IPS-18a (cell line): ENCODE results near the gene STPG4.

ENCODE experiments used
- H3K27ac ChIP-seq: one replicate; pipeline ENCODE4 v1.5.1; 2013; ENCODE audit warnings: low read length
- H3K27me3 ChIP-seq: one replicate; pipeline ENCODE4 v1.6.1; 2013; ENCODE audit warnings: mild to moderate bottlenecking, low read length; ENCODE audit not compliant: control insufficient read depth, insufficient read depth
- H3K36me3 ChIP-seq: one replicate; pipeline ENCODE4 v1.6.1; 2013; ENCODE audit warnings: low read depth, low read length; ENCODE audit not compliant: control insufficient read depth
- H3K4me1 ChIP-seq: one replicate; pipeline ENCODE4 v1.6.1; 2013; ENCODE audit warnings: low read depth, low read length; ENCODE audit not compliant: control insufficient read depth
- H3K4me3 ChIP-seq: one replicate; pipeline ENCODE4 v1.5.1; 2013; ENCODE audit warnings: low read length
- H3K9ac ChIP-seq: one replicate; pipeline ENCODE4 v1.6.1; 2013; ENCODE audit warnings: mild to moderate bottlenecking, low read length, moderate library complexity
- H3K9me3 ChIP-seq: one replicate; pipeline ENCODE4 v1.6.1; 2013; ENCODE audit warnings: low read depth, low read length; ENCODE audit not compliant: control insufficient read depth

Gene STPG4

GRCh38 chr2:47075361-47076125, 79.6 kb downstream of the STPG4 start:
- H3K4me1 ChIP-seq, result peaks cover 21% of the 10 kb centered on the region

GRCh38 chr2:47074691-47075090, 80.4 kb downstream of the STPG4 start:
- no peak overlapping the region for H3K9ac ChIP-seq
- peaks cover 28% of the 10 kb centered on the region for H3K4me1 ChIP-seq
- H3K9me3 ChIP-seq, result no peaks in the 10 kb centered on the region
- H3K27me3 ChIP-seq, result no peaks in the 10 kb centered on the region
- no peak overlapping the region for H3K4me3 ChIP-seq
- H3K27ac ChIP-seq, result no peak overlapping the region
- H3K36me3 ChIP-seq, result no peaks in the 10 kb centered on the region

More at GRCh38 chr2:47075361-47076125, 79.6 kb downstream of the STPG4 start:
- no peak overlapping the region for H3K4me3 ChIP-seq
- no peaks in the 10 kb centered on the region for H3K9me3 ChIP-seq
- no peaks in the 10 kb centered on the region for H3K36me3 ChIP-seq
- no peak overlapping the region for H3K9ac ChIP-seq
- no peaks in the 10 kb centered on the region for H3K27me3 ChIP-seq
- no peak overlapping the region for H3K27ac ChIP-seq

- Histone ChIP-seq H3K27ac (no peak overlapping the region), H3K4me1 (peaks cover 33% of the 10 kb centered on the region), H3K4me3 (no peak overlapping the region), H3K27me3 (no peaks in the 10 kb centered on the region), H3K36me3 (no peaks in the 10 kb centered on the region), H3K9ac (no peak overlapping the region), H3K9me3 (no peaks in the 10 kb centered on the region)
Observed at GRCh38 chr2:47073641-47074040, 81.5 kb downstream of the STPG4 start.

GRCh38 chr2:47073217-47073616, 81.9 kb downstream of the STPG4 start:
- peaks cover 33% of the 10 kb centered on the region for H3K4me1 ChIP-seq
- no peak overlapping the region for H3K9ac ChIP-seq
- no peaks in the 10 kb centered on the region for H3K27me3 ChIP-seq
- no peaks in the 10 kb centered on the region for H3K36me3 ChIP-seq
- H3K27ac ChIP-seq, result no peak overlapping the region
- no peaks in the 10 kb centered on the region for H3K9me3 ChIP-seq
- no peak overlapping the region for H3K4me3 ChIP-seq

GRCh38 chr2:47072728-47073191, 82.3 kb downstream of the STPG4 start:
- Histone ChIP-seq H3K9ac (no peak overlapping the region), H3K36me3 (no peaks in the 10 kb centered on the region)

GRCh38 chr2:47072018-47072691, 83.0 kb downstream of the STPG4 start:
- H3K27ac ChIP-seq, result no peak overlapping the region
- H3K9ac ChIP-seq, result no peak overlapping the region
- no peak overlapping the region for H3K4me3 ChIP-seq
- no peaks in the 10 kb centered on the region for H3K27me3 ChIP-seq
- H3K4me1 ChIP-seq, result peaks cover 28% of the 10 kb centered on the region
- no peaks in the 10 kb centered on the region for H3K36me3 ChIP-seq
- H3K9me3 ChIP-seq, result no peaks in the 10 kb centered on the region

More at GRCh38 chr2:47072728-47073191, 82.3 kb downstream of the STPG4 start:
- Histone ChIP-seq H3K4me1 (peaks cover 33% of the 10 kb centered on the region), H3K27ac (no peak overlapping the region), H3K27me3 (no peaks in the 10 kb centered on the region), H3K9me3 (no peaks in the 10 kb centered on the region), H3K4me3 (no peak overlapping the region)

GRCh38 chr2:47070920-47071824, 83.9 kb downstream of the STPG4 start:
- peaks cover 19% of the 10 kb centered on the region for H3K4me1 ChIP-seq
- no peak overlapping the region for H3K27ac ChIP-seq

GRCh38 chr2:47070155-47070919, 84.8 kb downstream of the STPG4 start:
- no peak overlapping the region for H3K4me3 ChIP-seq
- H3K36me3 ChIP-seq, result no peaks in the 10 kb centered on the region
- no peak overlapping the region for H3K27ac ChIP-seq
- H3K9me3 ChIP-seq, result no peaks in the 10 kb centered on the region
- H3K27me3 ChIP-seq, result no peaks in the 10 kb centered on the region
- H3K9ac ChIP-seq, result no peak overlapping the region
- peaks cover 26% of the 10 kb centered on the region for H3K4me1 ChIP-seq

More at GRCh38 chr2:47070920-47071824, 83.9 kb downstream of the STPG4 start:
- Histone ChIP-seq H3K9ac (no peak overlapping the region), H3K9me3 (no peaks in the 10 kb centered on the region), H3K36me3 (no peaks in the 10 kb centered on the region), H3K4me3 (no peak overlapping the region), H3K27me3 (no peaks in the 10 kb centered on the region)

GRCh38 chr2:47069628-47070154, 85.4 kb downstream of the STPG4 start:
- Histone ChIP-seq H3K9ac (no peak overlapping the region), H3K27me3 (no peaks in the 10 kb centered on the region), H3K27ac (no peak overlapping the region), H3K4me1 (peaks cover 29% of the 10 kb centered on the region), H3K9me3 (no peaks in the 10 kb centered on the region), H3K36me3 (no peaks in the 10 kb centered on the region), H3K4me3 (no peak overlapping the region)

- no peak overlapping the region for H3K9ac ChIP-seq
- no peak overlapping the region for H3K27ac ChIP-seq
- H3K4me3 ChIP-seq, result no peak overlapping the region
- H3K27me3 ChIP-seq, result no peaks in the 10 kb centered on the region
- H3K36me3 ChIP-seq, result no peaks in the 10 kb centered on the region
- peaks cover 29% of the 10 kb centered on the region for H3K4me1 ChIP-seq
- H3K9me3 ChIP-seq, result no peaks in the 10 kb centered on the region
Observed at GRCh38 chr2:47068981-47069627, 86.0 kb downstream of the STPG4 start.
